RWPE1 (cell line): ENCODE measurements around the gene MRPS35.
"Not testable (repeated sequence)": the region's sequence is repeated elsewhere in the genome, so short reads cannot be mapped to it uniquely, and the experiment has no call there.

Experiments
- CTCF ChIA-PET: fragments of 350-600 bp; sonication (Branson Sonifier 250); formaldehyde crosslinking; extraction: SDS; loops from one replicate; lab custom pipeline; 2021; lab: Yijun Ruan, JAX
- POLR2A ChIA-PET: fragments of 400-600 bp; formaldehyde crosslinking; extraction: SDS; loops from one replicate; lab custom pipeline; 2020; ENCODE audit warnings: antibody characterized with exemption; ENCODE audit not compliant: low non-redundant PET; lab: Yijun Ruan, JAX
- DNase-seq: peaks from one replicate; pipeline ENCODE4 v3.0.0; 2012; ENCODE audit warnings: low spot score
- H3K27ac ChIP-seq: fragments of 450-650 bp; 2 replicates; pipeline ENCODE4 v1.5.1; 2017
- CTCF ChIP-seq: fragments of 450-650 bp; conservative IDR thresholded peaks from 2 replicates; pipeline ENCODE4 v1.5.1; 2017; ENCODE audit warnings: low read depth, mild to moderate bottlenecking

MRPS35 gene

DNA sequence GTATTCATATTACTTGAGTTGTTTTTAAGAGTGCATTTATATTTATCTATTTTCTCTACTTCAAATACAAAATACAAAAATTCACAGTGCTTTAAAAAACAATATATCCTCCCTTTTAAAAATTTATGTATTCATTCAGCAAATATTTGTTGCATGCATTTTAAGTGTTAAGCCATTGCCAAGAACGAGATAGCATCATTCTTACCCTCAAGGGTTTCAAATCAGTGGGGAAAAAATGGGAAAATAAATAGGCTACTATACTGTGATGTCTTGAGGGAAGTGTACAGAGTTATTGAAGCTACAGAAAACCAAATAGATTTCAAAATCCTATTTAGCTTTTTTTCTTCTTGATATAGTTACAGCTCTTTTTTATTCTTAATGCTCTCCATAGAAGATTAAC lies 23.2 kb downstream of the MRPS35 start:
- no peak for DNase-seq
- ChIA-PET CTCF (interaction anchor here (0.5 to 1.0 kb wide), 11 partner anchors 11 to 1340 kb away, joined by 3 to 6 read pairs (median 4); partner anchors contain the start of genes KLHL42 and MANSC4), POLR2A (interaction anchor here (0.6 kb wide), 1 partner anchor 18 kb away, joined by 3 read pairs; no protein-coding TSS in a partner anchor)
- TF ChIP-seq CTCF: no peak
- no peak overlapping the region for H3K27ac ChIP-seq

- DNase-seq, H3K27ac ChIP-seq: not testable (repeated sequence)
- ChIA-PET POLR2A (interaction anchor here (0.6 kb wide), 1 partner anchor 19 kb away, joined by 3 read pairs; no protein-coding TSS in a partner anchor), CTCF (interaction anchor here (0.6 to 1.0 kb wide), 5 partner anchors 17 to 1339 kb away, joined by 3 to 5 read pairs (median 3); no protein-coding TSS in a partner anchor)
Observed at GRCh38 chr12:27734321-27734720, 23.7 kb downstream of the MRPS35 start.

GRCh38 chr12:27743601-27744000 lies 33.0 kb downstream of the MRPS35 start:
- TF ChIP-seq CTCF: no peak

DNA sequence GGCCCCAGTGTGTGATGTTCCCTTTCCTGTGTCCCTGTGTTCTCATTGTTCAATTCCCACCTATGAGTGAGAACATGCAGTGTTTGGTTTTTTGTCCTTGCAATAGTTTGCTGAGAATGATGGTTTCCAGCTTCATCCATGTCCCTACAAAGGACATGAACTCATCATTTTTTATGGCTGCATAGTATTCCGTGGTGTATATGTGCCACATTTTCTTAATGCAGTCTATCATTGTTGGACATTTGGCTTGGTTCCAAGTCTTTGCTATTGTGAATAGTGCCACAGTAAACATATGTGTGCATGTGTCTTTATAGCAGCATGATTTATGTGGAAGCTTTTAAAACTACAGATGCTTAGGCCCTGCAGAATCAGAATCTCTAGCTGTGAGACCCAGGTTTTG lies 35.1 kb downstream of the MRPS35 start:
- DNase-seq, POLR2A ChIA-PET, H3K27ac ChIP-seq: not testable (repeated sequence)
- CTCF ChIA-PET: interaction anchor here (0.6 to 0.7 kb wide), 2 partner anchors 18 to 531 kb away, joined by 3 to 5 read pairs; no protein-coding TSS in a partner anchor

More at GRCh38 chr12:27743601-27744000, 33.0 kb downstream of the MRPS35 start:
- no peak overlapping the region for H3K27ac ChIP-seq
- ChIA-PET POLR2A (no interaction called here), CTCF (no interaction called here)
- no peak for DNase-seq

- CTCF ChIA-PET: no interaction called here
- peak; percentile 31 for DNase-seq
- H3K27ac ChIP-seq: no peak overlapping the region
- no peak for TF ChIP-seq CTCF
- POLR2A ChIA-PET: no interaction called here
Observed at GRCh38 chr12:27747111-27747820, 36.6 kb downstream of the MRPS35 start.

GRCh38 chr12:27751386-27752047 lies 40.9 kb downstream of the MRPS35 start:
- H3K27ac ChIP-seq: peak overlapping the region; percentile 74
- DNase-seq: peak; percentile 41
- TF ChIP-seq CTCF: no peak
- POLR2A ChIA-PET: interaction anchor here (0.7 kb wide), 1 partner anchor 25 kb away, joined by 3 read pairs; no protein-coding TSS in a partner anchor
- CTCF ChIA-PET: interaction anchor here (0.6 to 0.7 kb wide), 2 partner anchors 15 to 17 kb away, joined by 3 read pairs; no protein-coding TSS in a partner anchor

DNA sequence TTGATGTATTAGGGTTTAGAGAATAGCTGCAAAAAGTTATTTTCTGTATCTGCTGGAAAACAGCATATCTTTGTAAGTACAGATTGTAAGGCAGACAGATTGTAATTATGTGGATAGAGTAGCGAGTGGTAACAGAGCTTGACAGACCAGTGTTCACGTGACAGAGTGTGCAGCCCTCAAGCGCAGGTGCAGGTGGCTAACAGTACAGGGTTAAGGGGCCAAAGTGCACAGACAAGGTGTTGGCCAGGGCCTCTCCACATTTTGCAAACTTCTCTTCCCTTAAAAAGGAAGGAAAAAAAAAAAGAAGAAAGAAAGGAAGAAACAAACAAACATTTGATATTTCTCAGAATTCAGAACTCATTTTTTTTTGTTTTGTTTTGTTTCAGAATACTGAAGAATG lies 44.2 kb downstream of the MRPS35 start:
- POLR2A ChIA-PET: no interaction called here
- H3K27ac ChIP-seq: no peak overlapping the region
- CTCF ChIA-PET: no interaction called here
- no peak for TF ChIP-seq CTCF
- no peak for DNase-seq
